GM12874 (cell line): Measurements from ENCODE around the gene ELL2.

Source experiments
- CTCF ChIP-seq: IDR thresholded peaks from 2 replicates; pipeline ENCODE4 v1.5.1; 2011; ENCODE audit warnings: low read depth, mild to moderate bottlenecking, control low read depth, low read length, moderate library complexity; ENCODE audit not compliant: insufficient read depth

The ELL2 gene

GRCh38 chr5:95934207-95934804 is 27.3 kb downstream of the ELL2 start:
- TF ChIP-seq CTCF: no peak

DNA sequence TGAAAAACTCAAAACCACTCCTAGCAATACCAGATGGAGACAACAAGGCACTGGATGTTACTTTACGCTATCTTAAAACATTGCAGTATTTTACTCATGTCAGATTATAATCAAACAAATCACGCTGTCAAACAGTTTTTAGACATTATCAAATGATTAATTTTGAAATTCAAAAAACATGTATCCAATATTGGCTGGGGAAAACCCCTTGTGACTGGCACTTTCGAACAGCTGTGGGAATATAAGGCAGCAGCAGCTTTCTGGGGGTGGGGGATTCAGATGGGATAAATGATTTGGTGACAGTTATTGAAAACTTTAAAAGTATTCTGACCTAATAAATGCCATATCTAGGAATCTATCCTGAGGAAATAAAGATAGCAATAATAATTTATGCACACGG is 28.7 kb downstream of the ELL2 start:
- no peak for TF ChIP-seq CTCF

DNA sequence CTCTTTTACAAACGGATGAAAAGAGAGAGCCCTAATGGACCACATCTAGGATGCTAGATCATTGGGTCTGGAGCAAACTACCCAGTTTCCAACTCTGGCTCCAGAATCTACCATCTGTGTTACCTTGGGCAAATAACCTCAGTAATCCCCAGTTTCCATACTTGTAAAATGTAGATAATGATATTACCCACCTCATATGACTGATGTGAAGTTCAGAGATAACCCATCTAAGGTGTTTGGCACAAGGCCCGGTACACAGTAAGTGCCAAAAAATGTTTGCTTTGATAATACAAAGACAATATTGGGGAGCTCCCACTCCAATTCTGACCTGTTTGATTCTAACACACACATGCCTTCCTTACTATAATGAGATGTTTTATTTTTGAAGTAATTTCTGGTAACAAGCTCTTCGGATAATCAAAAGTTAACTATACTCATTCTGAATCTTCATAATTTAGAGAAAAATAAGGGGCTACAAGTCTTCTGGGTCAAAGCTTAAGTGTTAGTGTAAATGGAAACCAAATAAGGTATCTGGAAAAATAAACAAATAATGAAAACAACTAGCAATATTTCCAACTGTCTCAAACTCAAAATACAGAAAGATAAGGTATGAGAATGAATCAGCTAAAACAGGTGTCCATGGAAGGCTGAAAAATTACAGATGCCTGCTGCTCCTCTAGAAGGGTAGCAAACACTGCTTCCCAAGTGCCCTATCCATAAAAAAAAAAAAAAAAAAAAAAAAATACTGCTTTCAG is 30.4 kb downstream of the ELL2 start:
- no peak for TF ChIP-seq CTCF

DNA sequence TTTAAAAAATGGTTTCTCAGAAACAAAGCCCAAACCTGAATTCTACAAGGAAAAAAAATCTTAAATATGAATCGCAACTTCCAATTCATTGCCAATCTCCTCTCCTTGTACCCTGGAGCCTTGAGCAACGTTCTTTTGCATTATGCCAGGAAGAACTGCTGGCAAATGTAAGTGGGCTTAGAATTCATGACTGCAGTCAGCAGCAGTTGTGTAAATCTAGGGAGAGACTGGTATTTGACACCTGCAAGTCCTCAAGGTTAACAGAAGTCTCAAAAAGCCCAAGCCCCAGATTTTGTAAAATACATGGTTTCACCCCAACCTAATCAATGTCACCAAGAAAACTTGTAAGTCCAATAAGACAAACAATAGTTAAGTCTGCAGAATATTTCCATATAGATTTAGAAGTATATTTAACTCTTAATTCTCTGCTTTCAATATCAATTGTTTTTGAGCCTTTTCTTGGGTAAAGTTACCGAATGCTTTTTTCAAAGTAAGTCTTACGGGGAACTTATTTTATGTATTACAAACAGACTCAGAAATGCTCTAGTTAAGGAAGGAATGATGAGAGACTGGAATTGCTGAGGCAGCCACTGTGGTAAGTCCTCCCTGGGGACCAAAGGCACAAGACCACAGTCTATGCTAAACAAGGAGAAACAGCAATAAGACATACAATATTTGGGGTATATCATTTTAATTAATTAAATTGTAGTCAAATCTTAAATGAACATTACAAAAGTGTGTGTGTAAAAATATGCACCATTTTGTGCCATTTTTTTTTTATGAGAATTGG is 31.3 kb downstream of the ELL2 start:
- no peak for TF ChIP-seq CTCF

- no peak for TF ChIP-seq CTCF
Measured at GRCh38 chr5:95928724-95929253, 32.9 kb downstream of the ELL2 start.

DNA sequence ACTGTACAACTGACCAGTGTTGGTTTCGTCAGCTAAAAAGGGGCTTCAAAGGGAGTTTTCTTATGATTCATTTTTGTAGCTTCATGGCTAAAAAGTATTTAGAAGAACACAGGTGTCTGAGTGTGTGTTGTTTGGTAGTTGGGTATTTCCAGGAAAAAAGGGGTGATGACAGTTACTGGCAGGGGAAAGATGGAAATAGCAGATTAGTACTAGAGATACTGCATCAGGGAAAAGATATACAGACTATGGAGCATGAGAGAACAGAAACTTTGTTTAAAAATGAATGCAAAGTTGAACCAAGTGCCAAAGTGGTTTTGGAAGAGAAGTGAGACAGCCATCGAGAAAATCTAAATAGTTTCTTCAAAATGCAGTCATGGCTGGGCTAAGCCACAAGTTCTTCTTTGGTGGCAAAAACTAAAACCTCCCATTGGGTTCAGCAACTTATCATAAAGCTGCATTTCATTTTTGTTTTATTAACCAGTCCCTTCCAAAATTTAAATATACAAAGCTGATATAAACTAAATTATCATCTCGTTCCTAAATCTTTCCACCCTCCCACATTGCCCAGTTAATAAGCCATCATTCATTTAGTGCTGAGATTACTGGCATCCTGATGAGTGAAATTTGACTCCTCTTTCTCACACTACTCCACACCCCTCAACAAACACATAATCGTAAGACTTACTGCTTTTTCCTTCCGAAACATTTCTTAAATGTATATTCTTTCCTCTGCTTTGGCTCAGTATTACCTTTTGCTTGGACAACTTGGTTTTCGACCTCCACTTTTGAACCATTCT is 33.5 kb downstream of the ELL2 start:
- TF ChIP-seq CTCF: no peak
